Mammary epithelial cell (primary cell): ENCODE measurements around the gene LLPH.

Experiments
- CTCF ChIP-seq, 2 donors: IDR thresholded peaks in 1 of 2; conservative IDR thresholded peaks in 1 of 2; 2 replicates each; pipeline ENCODE4 v1.5.1; 2011 to 2012; ENCODE audit warnings: inconsistent platforms in 2 of 2, low read length in 2 of 2, mild to moderate bottlenecking in 2 of 2, control low read depth in 1 of 2, low read depth in 1 of 2; ENCODE audit not compliant: insufficient read depth in 1 of 2; ENCODE audit errors: extremely low read depth in 1 of 2
- EZH2 ChIP-seq: IDR thresholded peaks from 2 replicates; pipeline ENCODE4 v1.6.1; 2012; ENCODE audit warnings: low read length, inconsistent platforms, borderline replicate concordance

GRCh38 chr12:66119870-66120241 is 10.7 kb downstream of the LLPH start:
- TF ChIP-seq CTCF (conservative IDR thresholded peaks at IDR 0.05 in 1 of 2, IDR thresholded peaks at IDR 0.05 in 1 of 2; ENCODE audit: extremely low read depth in 1 of 2, insufficient read depth in 1 of 2, low read depth in 1 of 2, low read length in 2 of 2) (no peak), EZH2 (no peak)
